ENCODE measurements around the gene LAMA3. TPM values are rescaled to one million over a fixed set of nuclear protein-coding genes. Genes with fewer than 3 reads are reported as not detected.

The LAMA3 gene
- total and polyA plus RNA-seq, 4 donors, result 0.26 to 3.9 (median 0.37) TPM

DNA sequence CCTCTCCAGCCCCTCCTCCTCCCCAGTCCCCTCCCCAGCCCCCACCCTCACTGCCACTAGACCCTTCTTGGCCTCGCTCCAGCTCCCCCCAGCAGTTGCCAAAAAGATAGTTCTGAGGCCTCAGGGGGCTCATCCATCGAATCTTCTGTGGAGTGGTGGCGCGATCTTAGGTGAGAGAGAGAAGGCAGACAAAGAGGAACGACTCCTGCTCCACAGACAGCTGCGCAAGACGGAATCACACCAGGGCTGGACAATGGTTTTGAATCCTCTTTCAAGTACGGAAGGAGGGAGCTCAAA lies 68.1 kb downstream of the LAMA3 start:
- Histone ChIP-seq H3K36me3 (ENCODE audit: control insufficient read depth in 4 of 4, insufficient read depth in 3 of 4, low read depth in 1 of 4, low read length in 3 of 4) (no peaks in the 10 kb centered on the region), H3K4me1 (ENCODE audit: control insufficient read depth in 4 of 4, insufficient read depth in 4 of 4, low read length in 3 of 4) (no peaks in the 10 kb centered on the region), H3K9me3 (ENCODE audit: control insufficient read depth in 4 of 4, low read length in 3 of 4) (no peaks in the 10 kb centered on the region), H3K9ac (ENCODE audit: low read depth in 1 of 2, low read length in 2 of 2) (no peak overlapping the region), H3K27me3 (ENCODE audit: control insufficient read depth in 4 of 4, insufficient read depth in 4 of 4, low read length in 3 of 4) (no peaks in the 10 kb centered on the region), H3K4me3 (ENCODE audit: low read depth in 1 of 3, low read length in 3 of 3) (no peak overlapping the region), H3K27ac (ENCODE audit: low read depth in 1 of 2, low read length in 2 of 2) (no peak overlapping the region)
- TF ChIP-seq GABPA (IDR thresholded peaks at IDR 0.05 in 1 of 2, conservative IDR thresholded peaks at IDR 0.05 in 1 of 2), result no peak
- TF ChIP-seq, protein P1, sequence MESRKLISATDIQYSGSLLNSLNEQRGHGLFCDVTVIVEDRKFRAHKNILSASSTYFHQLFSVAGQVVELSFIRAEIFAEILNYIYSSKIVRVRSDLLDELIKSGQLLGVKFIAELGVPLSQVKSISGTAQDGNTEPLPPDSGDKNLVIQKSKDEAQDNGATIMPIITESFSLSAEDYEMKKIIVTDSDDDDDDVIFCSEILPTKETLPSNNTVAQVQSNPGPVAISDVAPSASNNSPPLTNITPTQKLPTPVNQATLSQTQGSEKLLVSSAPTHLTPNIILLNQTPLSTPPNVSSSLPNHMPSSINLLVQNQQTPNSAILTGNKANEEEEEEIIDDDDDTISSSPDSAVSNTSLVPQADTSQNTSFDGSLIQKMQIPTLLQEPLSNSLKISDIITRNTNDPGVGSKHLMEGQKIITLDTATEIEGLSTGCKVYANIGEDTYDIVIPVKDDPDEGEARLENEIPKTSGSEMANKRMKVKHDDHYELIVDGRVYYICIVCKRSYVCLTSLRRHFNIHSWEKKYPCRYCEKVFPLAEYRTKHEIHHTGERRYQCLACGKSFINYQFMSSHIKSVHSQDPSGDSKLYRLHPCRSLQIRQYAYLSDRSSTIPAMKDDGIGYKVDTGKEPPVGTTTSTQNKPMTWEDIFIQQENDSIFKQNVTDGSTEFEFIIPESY (IDR thresholded peaks at IDR 0.05), result no peak
- WGBS, result 78% methylated on average over 8 of the region's 8 CpGs
- no peak for DNase-seq (ENCODE audit: low spot score)

DNA sequence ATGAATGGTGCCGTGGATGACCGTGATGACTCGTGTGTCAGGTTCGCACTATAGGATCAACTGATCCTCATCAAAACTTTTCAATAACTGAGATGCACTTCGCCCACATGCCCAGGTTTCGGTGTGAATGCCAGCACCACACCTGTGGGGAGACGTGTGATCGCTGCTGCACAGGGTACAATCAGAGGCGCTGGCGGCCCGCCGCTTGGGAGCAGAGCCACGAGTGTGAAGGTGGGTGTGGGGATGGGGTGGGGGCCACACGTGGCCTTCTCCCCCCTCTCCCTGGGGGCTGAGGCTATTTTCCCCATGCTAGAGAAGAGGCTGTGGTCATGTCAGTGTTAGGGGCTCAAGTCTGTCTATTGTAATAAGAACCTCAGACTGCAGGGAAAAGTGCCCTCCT lies 69.0 kb downstream of the LAMA3 start:
- TF ChIP-seq SP1 (IDR thresholded peaks at IDR 0.05) (no peak), GABPA (IDR thresholded peaks at IDR 0.05 in 1 of 2, conservative IDR thresholded peaks at IDR 0.05 in 1 of 2) (no peak), YY1 (IDR thresholded peaks at IDR 0.05) (no peak), HNF4G (IDR thresholded peaks at IDR 0.05) (no peak), RXRA (IDR thresholded peaks at IDR 0.05) (no peak), NR2F2 (IDR thresholded peaks at IDR 0.05) (no peak), EGR1 (IDR thresholded peaks at IDR 0.05; ENCODE audit: low read depth in 2 of 2) (no peak), RAD21 (IDR thresholded peaks at IDR 0.05) (no peak), FOXA2 (IDR thresholded peaks at IDR 0.05) (no peak), HNF4A (conservative IDR thresholded peaks at IDR 0.05) (no peak)
- TF ChIP-seq, protein P1 (IDR thresholded peaks at IDR 0.05), result no peak
- TF ChIP-seq, protein P2, sequence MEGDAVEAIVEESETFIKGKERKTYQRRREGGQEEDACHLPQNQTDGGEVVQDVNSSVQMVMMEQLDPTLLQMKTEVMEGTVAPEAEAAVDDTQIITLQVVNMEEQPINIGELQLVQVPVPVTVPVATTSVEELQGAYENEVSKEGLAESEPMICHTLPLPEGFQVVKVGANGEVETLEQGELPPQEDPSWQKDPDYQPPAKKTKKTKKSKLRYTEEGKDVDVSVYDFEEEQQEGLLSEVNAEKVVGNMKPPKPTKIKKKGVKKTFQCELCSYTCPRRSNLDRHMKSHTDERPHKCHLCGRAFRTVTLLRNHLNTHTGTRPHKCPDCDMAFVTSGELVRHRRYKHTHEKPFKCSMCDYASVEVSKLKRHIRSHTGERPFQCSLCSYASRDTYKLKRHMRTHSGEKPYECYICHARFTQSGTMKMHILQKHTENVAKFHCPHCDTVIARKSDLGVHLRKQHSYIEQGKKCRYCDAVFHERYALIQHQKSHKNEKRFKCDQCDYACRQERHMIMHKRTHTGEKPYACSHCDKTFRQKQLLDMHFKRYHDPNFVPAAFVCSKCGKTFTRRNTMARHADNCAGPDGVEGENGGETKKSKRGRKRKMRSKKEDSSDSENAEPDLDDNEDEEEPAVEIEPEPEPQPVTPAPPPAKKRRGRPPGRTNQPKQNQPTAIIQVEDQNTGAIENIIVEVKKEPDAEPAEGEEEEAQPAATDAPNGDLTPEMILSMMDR (IDR thresholded peaks at IDR 0.05; ENCODE audit: low read depth, low read length, missing input control), result no peak
- Histone ChIP-seq H3K9me3 (ENCODE audit: control insufficient read depth in 4 of 4, low read length in 3 of 4) (no peaks in the 10 kb centered on the region), H3K4me1 (ENCODE audit: control insufficient read depth in 4 of 4, insufficient read depth in 4 of 4, low read length in 3 of 4) (no peaks in the 10 kb centered on the region), H3K36me3 (ENCODE audit: control insufficient read depth in 4 of 4, insufficient read depth in 3 of 4, low read depth in 1 of 4, low read length in 3 of 4) (no peaks in the 10 kb centered on the region), H3K27ac (ENCODE audit: low read depth in 1 of 2, low read length in 2 of 2) (no peak overlapping the region), H3K9ac (ENCODE audit: low read depth in 1 of 2, low read length in 2 of 2) (no peak overlapping the region), H3K4me3 (ENCODE audit: low read depth in 1 of 3, low read length in 3 of 3) (no peak overlapping the region), H3K27me3 (ENCODE audit: control insufficient read depth in 4 of 4, insufficient read depth in 4 of 4, low read length in 3 of 4) (no peaks in the 10 kb centered on the region)
- 85% methylated on average over 14 of the region's 14 CpGs for WGBS
- no peak for DNase-seq (ENCODE audit: low spot score)

DNA sequence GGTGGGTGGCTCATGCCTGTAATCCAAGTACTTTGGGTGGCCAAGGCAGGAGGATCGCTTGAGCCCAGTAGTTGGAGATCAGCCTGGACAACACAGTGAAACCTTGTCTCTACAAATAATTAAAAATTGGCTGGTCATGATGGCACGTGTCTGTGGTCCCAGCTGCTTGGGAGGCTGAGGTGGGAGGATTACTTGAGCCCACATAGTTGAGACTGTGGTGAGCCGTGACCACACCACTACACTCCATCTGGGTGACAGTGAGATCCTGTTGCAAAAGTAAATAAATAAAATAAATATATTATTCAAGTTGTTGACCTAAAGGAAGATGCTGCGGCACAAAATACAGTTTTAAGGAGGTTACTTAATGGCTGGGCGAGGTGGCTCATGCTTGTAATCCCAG lies 72.7 kb downstream of the LAMA3 start:
- 93% methylated on average over 5 of the region's 5 CpGs for WGBS
- Histone ChIP-seq H3K9ac (ENCODE audit: low read depth in 1 of 2, low read length in 2 of 2) (no peak overlapping the region), H3K27me3 (ENCODE audit: control insufficient read depth in 4 of 4, insufficient read depth in 4 of 4, low read length in 3 of 4) (no peaks in the 10 kb centered on the region), H3K4me3 (ENCODE audit: low read depth in 1 of 3, low read length in 3 of 3) (no peak overlapping the region), H3K27ac (ENCODE audit: low read depth in 1 of 2, low read length in 2 of 2) (no peak overlapping the region), H3K9me3 (ENCODE audit: control insufficient read depth in 4 of 4, low read length in 3 of 4) (no peaks in the 10 kb centered on the region), H3K4me1 (ENCODE audit: control insufficient read depth in 4 of 4, insufficient read depth in 4 of 4, low read length in 3 of 4) (no peaks in the 10 kb centered on the region), H3K36me3 (ENCODE audit: control insufficient read depth in 4 of 4, insufficient read depth in 3 of 4, low read depth in 1 of 4, low read length in 3 of 4) (no peaks in the 10 kb centered on the region)
- TF ChIP-seq, protein P3, sequence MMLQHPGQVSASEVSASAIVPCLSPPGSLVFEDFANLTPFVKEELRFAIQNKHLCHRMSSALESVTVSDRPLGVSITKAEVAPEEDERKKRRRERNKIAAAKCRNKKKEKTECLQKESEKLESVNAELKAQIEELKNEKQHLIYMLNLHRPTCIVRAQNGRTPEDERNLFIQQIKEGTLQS (IDR thresholded peaks at IDR 0.05), result no peak
- no peak for TF ChIP-seq TAF1 (conservative IDR thresholded peaks at IDR 0.05)
- TF ChIP-seq, protein P1 (IDR thresholded peaks at IDR 0.05), result no peak
- no peak for TF ChIP-seq GABPA (IDR thresholded peaks at IDR 0.05 in 1 of 2, conservative IDR thresholded peaks at IDR 0.05 in 1 of 2)
- TF ChIP-seq HNF4A (conservative IDR thresholded peaks at IDR 0.05), result no peak
- TF ChIP-seq, protein P2 (IDR thresholded peaks at IDR 0.05; ENCODE audit: low read depth, low read length, missing input control), result no peak
- no peak for TF ChIP-seq SP1 (IDR thresholded peaks at IDR 0.05)
- TF ChIP-seq EGR1 (IDR thresholded peaks at IDR 0.05; ENCODE audit: low read depth in 2 of 2), result no peak
- no peak for TF ChIP-seq RAD21 (IDR thresholded peaks at IDR 0.05)
- TF ChIP-seq YY1 (IDR thresholded peaks at IDR 0.05), result no peak
- no peak for DNase-seq (ENCODE audit: low spot score)
